Naive B cell (primary cell): ENCODE data around the gene CTRL. TPM values are rescaled to one million over a fixed set of nuclear protein-coding genes. Genes with fewer than 3 reads are reported as not detected.
A peak's percentile ranks its signal among the peaks of the same experiment; 100 is the strongest.

ENCODE experiments used
- ATAC-seq, 2 donors: fragments of 150-1000 bp; cut with Tn5 transposase; 2 replicates each; pipeline ENCODE4 v1.10.0; 2021; ENCODE audit warnings: low read depth in 2 of 2, mild to moderate bottlenecking in 2 of 2, moderate library complexity in 2 of 2
- DNase-seq: peaks from one replicate; pipeline ENCODE4 v3.0.0; 2022
- H3K27ac Mint-ChIP-seq, 6 donors: one replicate each; pipeline ENCODE4 v1.8.0; 2020 to 2022; ENCODE audit warnings: mild to moderate bottlenecking in 6 of 6, mixed read lengths in 6 of 6, moderate library complexity in 5 of 6, inconsistent platforms in 2 of 6
- H3K27me3 Mint-ChIP-seq, 3 donors: one replicate each; pipeline ENCODE4 v1.8.0; 2021 to 2022; ENCODE audit warnings: mixed read lengths in 3 of 3, mild to moderate bottlenecking in 1 of 3
- H3K36me3 Mint-ChIP-seq, 2 donors: one replicate each; pipeline ENCODE4 v1.8.0; 2020 to 2022; ENCODE audit warnings: mixed read lengths in 2 of 2, inconsistent platforms in 1 of 2, mild to moderate bottlenecking in 1 of 2
- H3K4me1 Mint-ChIP-seq, 3 donors: one replicate each; pipeline ENCODE4 v1.8.0; 2020 to 2022; ENCODE audit warnings: mixed read lengths in 3 of 3, inconsistent platforms in 1 of 3, mild to moderate bottlenecking in 1 of 3, moderate library complexity in 1 of 3
- H3K4me3 Mint-ChIP-seq, 8 donors: one replicate each; pipeline ENCODE4 v1.8.0; 2020 to 2022; ENCODE audit warnings: mild to moderate bottlenecking in 8 of 8, mixed read lengths in 8 of 8, moderate library complexity in 8 of 8, inconsistent platforms in 2 of 8
- H3K9me3 Mint-ChIP-seq, 7 donors: one replicate each; pipeline ENCODE4 v1.8.0; 2020 to 2022; ENCODE audit warnings: mixed read lengths in 7 of 7, mild to moderate bottlenecking in 5 of 7, inconsistent platforms in 2 of 7, moderate library complexity in 1 of 7
- polyA plus RNA-seq, 6 donors: library from polyadenylated mRNA; unstranded; fragments of 300-500 nt; fragmentation: Illumina TruSeq; gene quantifications; one replicate each; pipeline ENCODE4 v1.2.3, GENCODE V29; 2021; ENCODE audit warnings: low read depth in 6 of 6

The CTRL gene
- polyA plus RNA-seq, 6 donors from 2014 or later: 0.65 to 3.2 (median 1.3) TPM

DNA sequence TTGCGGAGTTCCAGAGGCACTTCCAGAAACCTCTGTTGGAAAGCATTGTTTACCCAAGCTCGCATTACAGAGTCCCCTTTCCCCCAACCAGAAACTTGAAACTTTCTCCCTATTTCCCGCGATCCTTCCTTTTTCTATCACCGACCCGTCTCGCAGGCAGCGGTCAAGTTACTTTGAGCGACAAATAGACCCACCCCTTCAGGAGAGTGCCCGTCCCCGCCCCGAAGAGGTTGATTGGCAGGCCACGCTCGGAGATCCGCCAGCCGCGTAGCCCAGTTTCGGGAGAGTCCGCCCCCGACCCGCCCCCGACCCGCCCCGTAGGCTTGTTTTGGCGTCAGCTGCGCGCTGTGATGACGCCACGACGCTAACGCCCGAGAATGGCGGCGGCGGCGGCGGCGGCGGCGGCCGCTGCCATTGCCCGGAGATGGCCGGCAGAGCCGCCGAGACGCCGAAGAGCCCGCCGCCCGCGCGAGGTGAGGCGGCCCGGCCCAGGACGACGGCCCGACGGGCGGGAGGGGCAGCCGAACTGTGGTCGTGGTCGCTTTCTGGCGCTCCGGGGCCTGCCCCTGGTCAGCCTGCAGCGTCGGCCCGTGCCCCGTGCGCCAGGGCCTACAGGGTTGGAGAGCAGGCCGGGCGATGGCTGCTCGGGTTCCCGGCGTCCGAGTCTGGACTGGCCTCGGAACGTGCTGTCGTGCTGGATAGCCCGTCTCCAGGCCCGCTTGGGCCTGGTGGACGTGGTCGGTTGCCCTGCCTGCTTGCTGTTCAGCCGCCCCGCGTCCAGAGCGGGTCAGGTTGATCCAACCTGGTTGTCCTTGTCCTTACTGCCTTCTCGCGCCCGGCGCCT, 38.5 kb downstream of the CTRL start, which contains the start of gene PSKH1:
PSKH1 (plus strand) TSS at position 356 of the 844 bp plus-strand sequence. CDS start 15,496 bp downstream, outside the sequence.
- Mint-ChIP-seq H3K36me3 (no peaks in the 10 kb centered on the region), H3K27ac (peak within 1 kb of the TSS; percentile 90 to 97 (median 95)), H3K4me1 (peaks cover 19 to 51% (median 37%) of the 10 kb centered on the region in 3 donors), H3K9me3 (no peaks in the 10 kb centered on the region), H3K4me3 (peak within 1 kb of the TSS; percentile 80 to 97 (median 94)), H3K27me3 (no peaks in the 10 kb centered on the region)
- peak; percentile 98 for ATAC-seq
- peak; percentile 85 for DNase-seq

DNA sequence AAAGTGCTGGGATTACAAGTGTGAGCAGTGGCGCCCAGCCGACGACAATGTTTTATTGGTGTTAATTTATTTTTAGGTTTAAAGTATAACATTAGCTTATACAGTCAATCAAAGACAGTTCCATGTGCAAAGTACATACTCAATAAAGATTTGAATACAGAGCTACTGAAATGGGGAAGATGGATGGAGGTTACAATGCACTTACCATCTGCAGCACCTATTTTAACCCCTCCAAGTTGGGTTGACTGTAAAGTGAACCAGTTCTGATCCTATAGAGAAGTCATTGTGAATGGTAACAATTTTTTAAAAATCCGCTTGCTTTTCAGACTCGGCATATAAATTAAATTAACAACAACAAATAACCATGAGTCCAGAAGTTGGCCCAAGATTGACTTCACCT, 39.3 kb downstream of the CTRL start:
- Mint-ChIP-seq H3K9me3 (no peaks in the 10 kb centered on the region), H3K27ac (peak overlapping the region in 5 of 6 donors; percentile 67 to 97 (median 92)), H3K4me3 (peak overlapping the region; percentile 80 to 96 (median 91)), H3K36me3 (no peaks in the 10 kb centered on the region), H3K27me3 (no peaks in the 10 kb centered on the region), H3K4me1 (peaks cover 19 to 46% (median 35%) of the 10 kb centered on the region in 3 donors)
- DNase-seq (no peak), ATAC-seq (no peak)

DNA sequence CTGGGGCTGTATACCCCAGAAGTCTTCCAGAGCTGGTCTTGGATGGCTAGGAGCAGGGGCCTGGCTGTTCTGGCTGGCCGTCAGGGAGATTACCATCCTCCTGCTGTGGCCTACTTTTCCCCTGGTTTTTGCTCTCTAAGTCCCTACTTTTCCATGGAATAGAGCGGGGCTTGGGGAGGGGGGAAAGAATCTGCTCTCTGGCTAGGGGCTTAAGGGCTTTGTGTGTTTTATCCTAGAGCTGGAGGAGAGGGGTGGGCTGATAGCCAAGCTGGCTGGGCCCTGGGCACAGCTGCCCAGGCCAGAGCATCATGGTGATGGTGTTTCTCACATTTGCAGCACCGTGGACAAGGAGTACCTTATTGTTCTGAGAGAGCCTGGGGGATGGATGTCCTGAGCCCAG, 43.3 kb downstream of the CTRL start:
- ATAC-seq: no peak
- Mint-ChIP-seq H3K36me3 (peaks cover 0 to 6% of the 10 kb centered on the region in 2 donors), H3K4me1 (peaks cover 8 to 12% (median 9%) of the 10 kb centered on the region in 3 donors), H3K9me3 (no peaks in the 10 kb centered on the region), H3K27me3 (no peaks in the 10 kb centered on the region), H3K4me3 (no peak overlapping the region), H3K27ac (no peak overlapping the region)
- no peak for DNase-seq

DNA sequence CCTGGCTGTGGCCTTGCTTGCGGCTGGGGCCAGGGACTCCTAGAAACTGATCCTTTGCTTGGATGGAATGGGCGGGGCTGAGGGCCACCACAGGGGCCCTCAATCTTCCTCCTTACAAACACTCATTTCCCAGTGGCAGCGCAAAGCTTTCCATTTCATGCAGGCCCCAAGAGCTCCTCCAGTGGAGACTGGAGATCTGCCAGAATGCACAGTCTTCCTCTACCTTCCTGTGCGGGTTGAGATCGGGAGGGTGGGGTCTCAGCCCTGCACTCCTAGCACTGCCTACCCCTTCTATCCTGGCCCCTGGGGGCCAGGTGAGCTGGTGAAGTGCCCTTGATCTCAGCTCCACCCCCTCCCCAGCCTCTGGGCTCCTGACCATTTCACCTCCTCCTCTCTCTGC, 45.3 kb downstream of the CTRL start:
- peak overlapping the region in 1 of 6 donors; percentile 33 for H3K27ac Mint-ChIP-seq

DNA sequence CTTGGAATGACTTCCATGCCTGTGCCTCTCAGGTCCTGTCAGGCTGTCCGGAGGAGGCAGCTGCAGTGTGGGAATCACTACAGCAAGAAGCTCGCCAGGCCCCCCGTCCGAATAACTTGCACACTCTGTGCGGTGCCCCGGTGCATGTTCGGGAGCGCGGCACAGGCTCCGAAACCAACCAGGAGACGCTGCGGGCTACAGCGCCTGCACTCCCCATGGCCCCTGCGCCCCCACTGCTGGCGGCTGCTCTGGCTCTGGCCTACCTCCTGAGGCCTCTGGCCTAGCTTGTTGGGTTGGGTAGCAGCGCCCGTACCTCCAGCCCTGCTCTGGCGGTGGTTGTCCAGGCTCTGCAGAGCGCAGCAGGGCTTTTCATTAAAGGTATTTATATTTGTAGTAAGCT, 45.7 kb downstream of the CTRL start:
- ATAC-seq (no peak), DNase-seq (no peak)
- Mint-ChIP-seq H3K36me3 (peaks cover 0 to 11% of the 10 kb centered on the region in 2 donors), H3K4me3 (no peak overlapping the region), H3K27me3 (no peaks in the 10 kb centered on the region), H3K4me1 (peaks cover 2 to 8% (median 6%) of the 10 kb centered on the region in 3 donors), H3K9me3 (no peaks in the 10 kb centered on the region), H3K27ac (no peak overlapping the region)

More for the DNA sequence above, 45.3 kb downstream of the CTRL start:
- peak overlapping the region in 1 of 8 donors; percentile 67 for H3K4me3 Mint-ChIP-seq
- ATAC-seq (no peak), DNase-seq (no peak)
- H3K4me1 Mint-ChIP-seq: peaks cover 2 to 8% (median 6%) of the 10 kb centered on the region in 3 donors
- H3K9me3 Mint-ChIP-seq: no peaks in the 10 kb centered on the region
- H3K36me3 Mint-ChIP-seq: peaks cover 0 to 11% of the 10 kb centered on the region in 2 donors
- H3K27me3 Mint-ChIP-seq: no peaks in the 10 kb centered on the region

DNA sequence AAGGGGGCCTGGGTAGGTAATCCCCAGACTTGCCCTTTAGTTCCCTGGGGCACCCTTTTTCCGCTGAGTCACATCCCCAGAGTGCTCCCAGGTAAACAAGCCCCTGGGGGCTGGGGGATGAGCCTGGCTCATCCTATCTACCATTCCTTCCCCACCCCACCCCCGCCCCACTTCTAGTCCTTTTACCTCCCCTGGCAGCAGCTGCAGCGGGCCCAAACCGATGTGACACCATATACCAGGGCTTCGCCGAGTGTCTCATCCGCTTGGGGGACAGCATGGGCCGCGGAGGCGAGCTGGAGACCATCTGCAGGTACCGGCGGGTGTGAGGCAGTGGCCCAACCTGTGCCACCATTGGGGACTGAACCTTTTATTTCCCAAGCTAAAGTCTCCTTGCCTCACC, 46.1 kb downstream of the CTRL start:
- ATAC-seq: no peak
- H3K36me3 Mint-ChIP-seq: peaks cover 0 to 11% of the 10 kb centered on the region in 2 donors
- H3K4me1 Mint-ChIP-seq: peaks cover 2 to 8% (median 6%) of the 10 kb centered on the region in 3 donors
- H3K27me3 Mint-ChIP-seq: no peaks in the 10 kb centered on the region
- no peak overlapping the region for H3K4me3 Mint-ChIP-seq
- no peak for DNase-seq
- H3K27ac Mint-ChIP-seq: no peak overlapping the region
- no peaks in the 10 kb centered on the region for H3K9me3 Mint-ChIP-seq

DNA sequence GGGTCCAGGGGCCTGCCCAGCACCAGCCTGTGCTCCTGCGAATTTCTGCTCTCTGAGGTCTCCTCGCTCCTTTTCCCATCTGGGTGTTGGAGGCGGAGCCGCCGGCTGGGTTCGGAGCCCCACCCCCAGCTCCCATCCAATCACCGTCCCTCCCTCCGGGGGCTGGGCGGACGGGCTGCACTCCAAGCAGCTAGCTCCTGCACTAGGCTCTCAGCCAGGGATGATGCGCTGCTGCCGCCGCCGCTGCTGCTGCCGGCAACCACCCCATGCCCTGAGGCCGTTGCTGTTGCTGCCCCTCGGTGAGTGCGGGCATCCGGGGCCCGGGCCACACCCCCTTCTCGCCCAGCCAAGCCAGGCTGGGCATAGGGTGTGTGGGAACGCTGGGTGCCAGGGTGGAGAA, 47.0 kb downstream of the CTRL start, which contains the start of gene NRN1L:
NRN1L (plus strand) TSS at position 202 of the 400 bp plus-strand sequence; CDS start at position 221, 19 bp downstream.
- Mint-ChIP-seq H3K4me3 (no peak within 1 kb of the TSS), H3K36me3 (peaks cover 0 to 11% of the 10 kb centered on the region in 2 donors), H3K4me1 (peaks cover 2 to 8% (median 6%) of the 10 kb centered on the region in 3 donors), H3K27ac (peak within 1 kb of the TSS in 1 of 6 donors; percentile 84), H3K9me3 (no peaks in the 10 kb centered on the region), H3K27me3 (no peaks in the 10 kb centered on the region)
- ATAC-seq (no peak), DNase-seq (no peak)

DNA sequence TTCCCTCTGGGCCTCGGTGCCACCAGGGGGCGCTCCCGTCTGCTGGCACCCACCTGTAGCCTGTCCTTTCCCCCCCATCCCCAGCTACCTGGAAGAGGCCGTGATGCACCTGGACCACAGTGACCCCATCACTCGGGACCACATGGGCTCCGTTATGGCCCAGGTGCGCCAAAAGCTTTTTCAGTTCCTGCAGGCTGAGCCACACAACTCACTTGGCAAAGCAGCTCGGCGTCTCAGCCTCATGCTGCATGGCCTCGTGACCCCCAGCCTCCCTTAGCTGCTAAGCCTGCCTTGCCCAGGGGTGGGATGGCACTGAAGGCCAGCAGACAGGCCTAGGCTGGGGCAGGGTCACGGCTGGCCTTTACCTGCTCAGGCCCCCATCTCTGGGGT, 47.8 kb downstream of the CTRL start:
- H3K4me3 Mint-ChIP-seq: no peak overlapping the region
- H3K27ac Mint-ChIP-seq: no peak overlapping the region
- no peaks in the 10 kb centered on the region for H3K27me3 Mint-ChIP-seq
- H3K4me1 Mint-ChIP-seq: peaks cover 2 to 8% (median 6%) of the 10 kb centered on the region in 3 donors
- peaks cover 0 to 11% of the 10 kb centered on the region in 2 donors for H3K36me3 Mint-ChIP-seq
- DNase-seq (peak; percentile 71), ATAC-seq (peak; percentile 94 to 96)
- H3K9me3 Mint-ChIP-seq: no peaks in the 10 kb centered on the region

DNA sequence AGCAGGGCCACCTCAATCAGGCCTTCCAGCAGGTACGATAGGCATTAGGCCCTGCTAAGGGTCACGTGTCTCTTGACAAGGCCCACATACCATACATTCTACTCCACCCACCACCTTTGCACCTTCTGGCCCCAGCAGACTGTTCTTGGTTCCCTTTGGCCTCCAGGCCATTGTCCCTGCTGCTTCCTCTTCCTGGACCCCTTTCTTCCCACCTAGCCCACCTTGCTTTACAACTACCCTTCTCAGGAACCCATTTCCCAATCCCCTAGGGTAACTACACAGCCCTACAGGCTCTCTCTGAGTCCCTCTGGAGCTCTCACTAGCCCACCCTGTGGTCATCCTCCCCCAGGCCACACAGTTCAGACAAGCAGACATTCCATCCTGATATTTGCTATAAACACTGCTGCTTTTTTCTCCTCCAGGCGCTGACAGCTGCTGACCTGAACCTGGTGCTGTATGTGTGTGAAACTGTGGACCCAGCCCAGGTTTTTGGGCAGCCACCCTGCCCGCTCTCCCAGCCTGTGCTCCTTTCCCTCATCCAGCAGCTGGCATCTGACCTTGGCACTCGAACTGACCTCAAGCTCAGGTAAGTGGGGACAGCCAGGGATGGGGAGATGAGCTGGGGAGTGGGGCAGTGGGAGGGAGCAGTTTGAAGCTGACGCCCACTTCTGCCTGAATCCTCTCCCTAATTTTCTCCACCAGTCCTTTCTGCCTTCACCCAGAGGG, 48.4 kb downstream of the CTRL start:
- H3K27me3 Mint-ChIP-seq: no peaks in the 10 kb centered on the region
- DNase-seq (no peak), ATAC-seq (no peak)
- peaks cover 0 to 11% of the 10 kb centered on the region in 2 donors for H3K36me3 Mint-ChIP-seq
- no peaks in the 10 kb centered on the region for H3K9me3 Mint-ChIP-seq
- H3K4me1 Mint-ChIP-seq: peaks cover 2 to 8% (median 6%) of the 10 kb centered on the region in 3 donors
- peak overlapping the region in 2 of 6 donors; percentile 38 to 70 for H3K27ac Mint-ChIP-seq
- no peak overlapping the region for H3K4me3 Mint-ChIP-seq

DNA sequence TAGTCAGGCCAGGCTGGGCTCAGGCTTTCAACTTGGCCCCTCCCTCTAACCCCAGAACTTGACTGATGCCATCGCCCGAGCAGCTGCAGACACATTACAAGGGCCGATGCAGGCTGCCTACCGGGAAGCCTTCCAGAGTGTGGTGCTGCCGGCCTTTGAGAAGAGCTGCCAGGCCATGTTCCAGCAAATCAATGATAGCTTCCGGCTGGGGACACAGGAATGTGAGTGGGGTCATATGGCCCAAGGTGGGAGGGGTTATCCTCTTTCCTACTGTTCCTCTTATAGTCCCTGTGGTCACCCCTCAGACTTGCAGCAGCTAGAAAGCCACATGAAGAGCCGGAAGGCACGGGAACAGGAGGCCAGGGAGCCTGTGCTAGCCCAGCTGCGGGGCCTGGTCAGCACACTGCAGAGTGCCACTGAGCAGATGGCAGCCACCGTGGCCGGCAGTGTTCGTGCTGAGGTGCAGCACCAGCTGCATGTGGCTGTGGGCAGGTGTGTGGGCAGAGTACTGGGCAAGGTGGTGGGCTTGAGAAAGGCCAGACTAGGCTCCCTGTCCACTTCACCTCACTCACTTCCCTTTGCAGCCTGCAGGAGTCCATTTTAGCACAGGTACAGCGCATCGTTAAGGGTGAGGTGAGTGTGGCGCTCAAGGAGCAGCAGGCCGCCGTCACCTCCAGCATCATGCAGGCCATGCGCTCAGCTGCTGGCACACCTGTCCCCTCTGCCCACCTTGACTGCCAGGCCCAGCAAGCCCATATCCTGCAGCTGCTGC, 49.1 kb downstream of the CTRL start:
- H3K4me3 Mint-ChIP-seq: no peak overlapping the region
- no peak for ATAC-seq
- H3K27me3 Mint-ChIP-seq: no peaks in the 10 kb centered on the region
- H3K36me3 Mint-ChIP-seq: peaks cover 0 to 11% of the 10 kb centered on the region in 2 donors
- H3K27ac Mint-ChIP-seq: no peak overlapping the region
- peaks cover 2 to 8% (median 6%) of the 10 kb centered on the region in 3 donors for H3K4me1 Mint-ChIP-seq
- no peaks in the 10 kb centered on the region for H3K9me3 Mint-ChIP-seq
- no peak for DNase-seq

DNA sequence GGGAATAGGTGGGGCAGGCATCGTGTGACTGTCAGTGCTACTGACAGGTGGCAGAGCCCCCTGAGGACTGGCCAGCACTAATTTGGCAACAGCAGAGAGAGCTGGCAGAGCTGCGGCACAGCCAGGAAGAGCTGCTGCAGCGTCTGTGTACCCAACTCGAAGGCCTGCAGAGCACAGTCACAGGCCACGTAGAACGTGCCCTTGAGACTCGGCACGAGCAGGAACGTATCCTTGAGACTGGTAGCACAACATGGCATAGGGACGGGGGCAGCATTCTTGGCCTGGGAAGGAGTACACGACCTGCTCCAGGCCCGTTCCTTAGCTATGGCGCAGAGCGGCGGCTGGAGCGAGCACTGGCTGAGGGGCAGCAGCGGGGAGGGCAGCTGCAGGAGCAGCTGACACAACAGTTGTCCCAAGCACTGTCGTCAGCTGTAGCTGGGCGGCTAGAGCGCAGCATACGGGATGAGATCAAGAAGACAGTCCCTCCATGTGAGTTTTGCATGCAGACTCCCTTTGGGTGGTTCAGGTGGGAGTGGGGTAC, 50.0 kb downstream of the CTRL start:
- no peak for DNase-seq
- peaks cover under 1 to 8% (median 6%) of the 10 kb centered on the region in 3 donors for H3K4me1 Mint-ChIP-seq
- H3K4me3 Mint-ChIP-seq: no peak overlapping the region
- H3K9me3 Mint-ChIP-seq: no peaks in the 10 kb centered on the region
- ATAC-seq: no peak
- no peaks in the 10 kb centered on the region for H3K27me3 Mint-ChIP-seq
- H3K27ac Mint-ChIP-seq: peak overlapping the region in 1 of 6 donors; percentile 25
- peaks cover 3 to 11% of the 10 kb centered on the region in 2 donors for H3K36me3 Mint-ChIP-seq

DNA sequence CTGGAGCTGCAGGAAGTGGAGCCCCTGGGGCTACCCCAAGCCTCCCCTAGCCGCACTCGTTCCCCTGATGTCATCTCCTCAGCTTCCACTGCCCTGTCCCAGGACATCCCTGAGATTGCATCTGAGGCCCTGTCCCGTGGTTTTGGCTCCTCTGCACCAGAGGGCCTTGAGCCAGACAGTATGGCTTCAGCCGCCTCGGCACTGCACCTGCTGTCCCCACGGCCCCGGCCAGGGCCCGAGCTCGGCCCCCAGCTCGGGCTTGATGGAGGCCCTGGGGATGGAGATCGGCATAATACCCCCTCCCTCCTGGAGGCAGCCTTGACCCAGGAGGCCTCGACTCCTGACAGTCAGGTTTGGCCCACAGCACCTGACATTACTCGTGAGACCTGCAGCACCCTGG, 51.1 kb downstream of the CTRL start:
- H3K4me1 Mint-ChIP-seq: peaks cover 8 to 14% (median 12%) of the 10 kb centered on the region in 3 donors
- H3K36me3 Mint-ChIP-seq: peaks cover 4 to 11% of the 10 kb centered on the region in 2 donors
- no peak overlapping the region for H3K4me3 Mint-ChIP-seq
- H3K27ac Mint-ChIP-seq: peak overlapping the region in 1 of 6 donors; percentile 28
- H3K27me3 Mint-ChIP-seq: no peaks in the 10 kb centered on the region
- H3K9me3 Mint-ChIP-seq: no peaks in the 10 kb centered on the region
- ATAC-seq: no peak
- DNase-seq: no peak
